Right cardiac atrium (tissue), 5 donors: ENCODE results near the gene XRCC2. TPM values are rescaled to one million over a fixed set of nuclear protein-coding genes. Genes with fewer than 3 reads are reported as not detected.
A peak's percentile ranks its signal among the peaks of the same experiment; 100 is the strongest.
"Not testable (repeated sequence)": the region's sequence is repeated elsewhere in the genome, so short reads cannot be mapped to it uniquely, and the experiment has no call there.

ENCODE experiments used
- ATAC-seq, 2 donors: fragments of 200-7000 bp; cut with Tn5 transposase; one replicate each; pipeline versions ENCODE4 v1.8.0 to v1.9.1; 2020; ENCODE audit warnings: moderate library complexity in 2 of 2, mild to moderate bottlenecking in 1 of 2
- DNase-seq, 3 donors: peaks; one replicate each; pipeline ENCODE4 v3.0.0-alpha.2; 2020
- H3K27ac ChIP-seq: one replicate; pipeline ENCODE4 v1.5.1; 2013; ENCODE audit warnings: mild to moderate bottlenecking, low read length, control low read depth, moderate library complexity
- H3K27me3 ChIP-seq: one replicate; pipeline ENCODE4 v1.6.1; 2013; ENCODE audit not compliant: control insufficient read depth, insufficient read depth
- H3K4me1 ChIP-seq: one replicate; pipeline ENCODE4 v1.6.1; 2013; ENCODE audit warnings: low read length; ENCODE audit not compliant: control insufficient read depth, insufficient read depth
- H3K4me3 ChIP-seq: one replicate; pipeline ENCODE4 v1.5.1; 2013; ENCODE audit warnings: low read length, control low read depth
- H3K9me3 ChIP-seq: one replicate; pipeline ENCODE4 v1.6.1; 2013; ENCODE audit warnings: low read length; ENCODE audit not compliant: control insufficient read depth
- WGBS: extraction: QIAGEN DNeasy Blood & Tissue Kit; methylation state at CpG from one replicate; pipeline ENCODE4 v1.1.7; 2013; 5-methylcytosine and 5-hydroxymethylcytosine counted together
- intact Hi-C, 4 donors: fragments of 100-400 bp; cut with DNase I; formaldehyde crosslinking; loops; one replicate each; pipeline versions ENCODE4 v1.11.0 to v1.14.0; 2022 to 2023
- polyA plus RNA-seq: library from polyadenylated mRNA; stranded (reverse); fragments of 200-250 nt; gene quantifications from one replicate; pipeline ENCODE4 v1.2.3, GENCODE V29; 2013
- total RNA-seq, 4 donors: library from RNA; stranded (reverse); fragmentation: NEBNext Ultra II Directional; extraction: Animal tissue kit (Norgen Biotek cat#: 25700); gene quantifications; one replicate each; pipeline ENCODE4 v1.2.1, GENCODE V29; 2021
- donor health status: healthy with polysubstance abuse.
- donor health status: DM: no; HTN: yes; CAD: no.
- donor health status: DM: no; HTN: no; CAD: no.
- donor health status: DM: no; HTN: yes; CAD: no; lungs with severe emphysema.
- donor health status: DM: yes; HTN: yes; CAD: no.

Gene XRCC2
- total and polyA plus RNA-seq, 5 donors = 0.22 to 0.82 (median 0.48) TPM

- WGBS = 76% methylated on average over 1 of the region's 1 CpG
- Histone ChIP-seq H3K4me3 (no peak overlapping the region), H3K4me1 (no peaks in the 10 kb centered on the region), H3K27me3 (no peaks in the 10 kb centered on the region), H3K27ac (no peak overlapping the region), H3K9me3 (no peaks in the 10 kb centered on the region)
- no peak for DNase-seq
- intact Hi-C loops = no loop called here
- no peak for ATAC-seq
These were observed 38.8 kb downstream of the XRCC2 start for GRCh38 chr7:152637161-152637560.

GRCh38 chr7:152636441-152636840 lies 39.5 kb downstream of the XRCC2 start:
- H3K9me3 ChIP-seq = no peaks in the 10 kb centered on the region
- H3K4me3 ChIP-seq = no peak overlapping the region
- DNase-seq (no peak), ATAC-seq (no peak)
- no peak overlapping the region for H3K27ac ChIP-seq
- intact Hi-C loops = no loop called here
- no peaks in the 10 kb centered on the region for H3K27me3 ChIP-seq
- no peaks in the 10 kb centered on the region for H3K4me1 ChIP-seq
- WGBS = 64% methylated on average over 6 of the region's 6 CpGs

- Histone ChIP-seq H3K27me3 (no peaks in the 10 kb centered on the region), H3K4me3 (no peak overlapping the region), H3K27ac (no peak overlapping the region), H3K9me3 (no peaks in the 10 kb centered on the region), H3K4me1 (no peaks in the 10 kb centered on the region)
- peak in 1 of 2 donors; percentile 49 for ATAC-seq
- intact Hi-C loops = no loop called here
- DNase-seq = no peak
- 64% methylated on average over 8 of the region's 8 CpGs for WGBS
These were observed 42.4 kb downstream of the XRCC2 start for GRCh38 chr7:152633504-152633903.

- Histone ChIP-seq H3K27me3 (no peaks in the 10 kb centered on the region), H3K9me3 (no peaks in the 10 kb centered on the region), H3K27ac (no peak overlapping the region), H3K4me3 (no peak overlapping the region), H3K4me1 (no peaks in the 10 kb centered on the region)
- 69% methylated on average over 8 of the region's 8 CpGs for WGBS
- no peak for ATAC-seq
- intact Hi-C loops = no loop called here
- no peak for DNase-seq
These were observed 42.9 kb downstream of the XRCC2 start for GRCh38 chr7:152633072-152633471.

GRCh38 chr7:152628772-152629171 lies 47.2 kb downstream of the XRCC2 start:
- H3K27ac ChIP-seq, H3K4me1 ChIP-seq, intact Hi-C loops, ATAC-seq, H3K9me3 ChIP-seq, H3K27me3 ChIP-seq, DNase-seq, H3K4me3 ChIP-seq: not testable (repeated sequence)

GRCh38 chr7:152624228-152624627 lies 51.7 kb downstream of the XRCC2 start:
- no peak for ATAC-seq
- WGBS = 72% methylated on average over 5 of the region's 5 CpGs

GRCh38 chr7:152621426-152621825 lies 54.5 kb downstream of the XRCC2 start:
- ATAC-seq = no peak
- WGBS = 86% methylated on average over 1 of the region's 1 CpG
- H3K27ac ChIP-seq = no peak overlapping the region

More at GRCh38 chr7:152624228-152624627, 51.7 kb downstream of the XRCC2 start:
- intact Hi-C loops = no loop called here
- Histone ChIP-seq H3K9me3 (no peaks in the 10 kb centered on the region), H3K4me3 (no peak overlapping the region), H3K27ac (no peak overlapping the region), H3K27me3 (no peaks in the 10 kb centered on the region), H3K4me1 (no peaks in the 10 kb centered on the region)
- DNase-seq = no peak

GRCh38 chr7:152619027-152619739 lies 56.8 kb downstream of the XRCC2 start:
- intact Hi-C loops = no loop called here
- no peaks in the 10 kb centered on the region for H3K27me3 ChIP-seq
- no peak overlapping the region for H3K27ac ChIP-seq
- H3K4me3 ChIP-seq = no peak overlapping the region
- DNase-seq = no peak
- 93% methylated on average over 11 of the region's 11 CpGs for WGBS
- no peaks in the 10 kb centered on the region for H3K4me1 ChIP-seq
- no peak for ATAC-seq
- no peaks in the 10 kb centered on the region for H3K9me3 ChIP-seq

More at GRCh38 chr7:152621426-152621825, 54.5 kb downstream of the XRCC2 start:
- Histone ChIP-seq H3K9me3 (no peaks in the 10 kb centered on the region), H3K4me3 (no peak overlapping the region), H3K27me3 (no peaks in the 10 kb centered on the region), H3K4me1 (no peaks in the 10 kb centered on the region)
- no peak for DNase-seq
- intact Hi-C loops = no loop called here

GRCh38 chr7:152618427-152618826 lies 57.5 kb downstream of the XRCC2 start:
- Histone ChIP-seq H3K27me3 (no peaks in the 10 kb centered on the region), H3K9me3 (no peaks in the 10 kb centered on the region), H3K4me1 (no peaks in the 10 kb centered on the region), H3K4me3 (no peak overlapping the region), H3K27ac (no peak overlapping the region)
- 96% methylated on average over 5 of the region's 5 CpGs for WGBS
- ATAC-seq (no peak), DNase-seq (no peak)
- intact Hi-C loops = no loop called here

GRCh38 chr7:152617056-152617455 lies 58.9 kb downstream of the XRCC2 start:
- intact Hi-C loops = no loop called here
- Histone ChIP-seq H3K27me3 (no peaks in the 10 kb centered on the region), H3K9me3 (no peaks in the 10 kb centered on the region), H3K4me3 (no peak overlapping the region), H3K4me1 (no peaks in the 10 kb centered on the region), H3K27ac (no peak overlapping the region)
- WGBS = 67% methylated on average over 5 of the region's 5 CpGs
- no peak for ATAC-seq
- DNase-seq = no peak

GRCh38 chr7:152615031-152615741 lies 60.8 kb downstream of the XRCC2 start:
- H3K27ac ChIP-seq = no peak overlapping the region
- ATAC-seq (peak; percentile 44 to 57), DNase-seq (no peak)
- H3K4me1 ChIP-seq = no peaks in the 10 kb centered on the region
- H3K9me3 ChIP-seq = no peaks in the 10 kb centered on the region
- 21% methylated on average over 13 of the region's 13 CpGs for WGBS
- H3K4me3 ChIP-seq = no peak overlapping the region
- H3K27me3 ChIP-seq = no peaks in the 10 kb centered on the region
- intact Hi-C loops = no loop called here
